HG02759 (cell line): ENCODE data around the gene P2RY6.

Source experiments
- ATAC-seq: cut with Tn5 transposase; IDR thresholded peaks from one replicate; pipeline ENCODE4 v1.9.1; 2021; ENCODE audit warnings: mild to moderate bottlenecking, moderate library complexity; ENCODE audit not compliant: unreplicated experiment

Gene P2RY6

DNA sequence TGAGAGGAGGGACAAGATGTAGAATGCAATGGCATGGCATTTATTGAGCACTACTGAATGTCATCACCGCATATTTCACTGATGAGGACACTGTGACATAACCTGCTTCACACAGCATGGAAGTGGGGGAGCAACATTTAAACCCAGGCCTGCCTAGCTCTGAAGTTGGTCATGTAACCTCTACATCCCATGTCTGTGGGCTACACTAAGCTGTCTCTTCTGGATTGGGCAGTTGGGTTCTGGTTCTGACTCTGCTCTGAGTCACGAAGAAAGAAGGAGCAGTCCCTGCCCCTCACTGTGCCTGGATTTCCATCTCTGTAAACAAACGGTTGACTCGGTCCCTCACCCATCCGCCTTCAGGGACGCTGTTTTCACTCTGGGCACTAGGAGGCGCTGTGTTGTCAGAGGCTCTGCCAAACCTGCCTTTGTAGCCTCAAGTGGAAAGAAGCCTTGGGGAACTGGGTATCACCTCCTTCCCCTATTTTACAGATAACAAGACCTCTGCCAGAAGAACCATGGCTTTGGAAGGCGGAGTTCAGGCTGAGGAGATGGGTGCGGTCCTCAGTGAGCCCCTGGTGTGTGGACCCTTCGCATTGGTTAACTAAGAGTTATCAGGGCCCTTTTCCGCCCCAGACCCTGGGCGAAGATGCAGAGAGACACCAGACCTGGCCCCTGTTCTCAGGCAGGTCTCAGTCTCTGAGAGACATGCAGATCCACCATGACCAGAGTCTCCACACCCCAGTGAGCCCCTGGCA is 23.3 kb downstream of the P2RY6 start:
- ATAC-seq: no peak

DNA sequence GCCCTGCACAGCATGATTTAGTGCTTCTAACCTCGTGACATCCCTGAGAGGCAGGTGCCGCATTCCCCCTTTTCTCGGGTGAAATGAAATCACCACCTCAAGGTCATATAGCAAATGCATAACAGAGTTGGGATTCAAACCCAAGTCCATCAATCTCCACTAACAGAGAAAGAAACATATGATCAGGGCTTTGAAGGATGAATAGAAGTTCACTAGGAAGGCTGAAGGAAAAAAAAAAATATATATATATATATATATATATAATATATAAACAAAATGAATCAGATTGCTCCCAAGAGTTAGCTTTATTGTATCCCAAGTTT is 23.8 kb downstream of the P2RY6 start:
- no peak for ATAC-seq

- no peak for ATAC-seq
Measured at GRCh38 chr11:73296501-73297230, 24.5 kb downstream of the P2RY6 start.

GRCh38 chr11:73297231-73297590 is 25.1 kb downstream of the P2RY6 start:
- ATAC-seq: no peak

- no peak for ATAC-seq
Measured at GRCh38 chr11:73297702-73298101, 25.6 kb downstream of the P2RY6 start.

DNA sequence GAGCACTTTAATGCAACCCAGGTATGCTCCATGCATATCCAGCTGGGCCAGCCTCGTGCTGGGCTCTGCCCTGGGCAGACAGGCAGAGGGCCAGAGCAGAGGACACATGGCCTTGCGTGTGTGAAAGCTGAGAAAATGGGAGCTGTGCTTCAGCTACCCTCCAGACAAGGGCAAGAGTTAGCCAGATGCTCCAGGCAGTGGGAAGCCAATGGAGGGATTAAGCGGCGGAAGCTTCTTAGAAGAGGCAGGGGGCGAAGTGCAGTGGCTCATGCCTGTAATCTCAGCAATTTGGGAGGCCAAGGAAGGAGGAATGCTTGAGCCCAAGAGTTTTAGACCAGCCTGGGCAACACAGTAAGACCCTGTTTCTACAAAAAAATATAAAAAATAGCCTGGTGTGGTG is 26.1 kb downstream of the P2RY6 start:
- ATAC-seq: no peak

DNA sequence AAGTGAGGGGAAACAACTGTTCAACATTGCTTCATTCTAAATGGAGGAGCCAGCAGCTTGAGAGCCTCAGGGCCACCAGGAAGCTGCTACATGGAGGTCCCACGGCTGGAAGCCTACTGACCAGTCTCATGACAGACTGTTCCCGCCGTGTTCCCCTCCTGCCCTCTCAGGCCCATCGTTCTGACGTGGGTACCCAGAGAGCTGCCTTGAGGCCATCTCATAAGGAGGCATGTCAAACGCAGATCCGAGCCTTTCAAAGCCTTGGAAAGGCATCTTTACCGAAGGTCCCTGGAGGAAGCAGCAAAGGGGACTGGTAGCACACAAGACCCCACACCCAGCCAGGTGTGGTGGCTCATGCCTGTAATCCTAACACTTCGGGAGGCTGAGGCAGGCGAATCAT is 27.6 kb downstream of the P2RY6 start:
- no peak for ATAC-seq

DNA sequence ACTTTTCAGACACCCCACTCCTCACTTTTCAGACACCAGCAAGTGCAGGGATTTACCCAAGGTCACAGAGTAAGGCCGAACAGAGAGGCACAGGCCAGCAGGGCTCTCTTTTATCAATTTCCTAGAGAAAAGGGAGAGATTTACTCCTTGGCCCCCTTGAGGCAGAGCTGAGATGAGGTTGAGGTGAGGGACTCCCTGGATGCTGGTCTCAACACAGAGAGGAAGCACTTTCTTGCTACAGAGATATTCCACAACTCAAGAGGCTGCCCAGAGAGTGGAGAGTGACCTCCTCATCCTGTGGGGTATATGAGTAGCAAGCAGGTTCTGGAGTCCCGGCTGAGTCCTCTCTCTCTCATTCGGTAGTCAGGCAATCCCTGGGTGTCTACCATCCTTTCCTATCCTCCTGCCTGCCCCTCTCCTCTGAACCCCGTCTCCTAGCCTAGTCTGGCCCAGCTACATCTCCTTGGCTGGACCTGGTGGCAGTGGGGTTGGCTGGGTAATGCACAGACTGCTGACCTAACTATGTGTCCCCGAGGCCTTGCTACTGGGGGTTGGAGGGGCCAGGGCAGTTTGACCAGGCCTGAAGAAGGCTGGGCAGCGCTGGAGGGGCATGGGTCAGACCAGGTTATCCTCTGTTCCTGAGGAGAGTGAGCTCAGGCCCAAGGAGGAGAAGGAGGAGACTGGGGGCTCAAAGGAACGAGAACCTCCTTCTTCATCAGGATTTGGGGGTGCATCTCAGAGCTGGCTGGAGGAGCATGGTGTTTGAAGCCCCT is 34.1 kb downstream of the P2RY6 start:
- no peak for ATAC-seq

- no peak for ATAC-seq
Measured at GRCh38 chr11:73306977-73307322, 34.8 kb downstream of the P2RY6 start.

GRCh38 chr11:73307323-73308002 is 35.3 kb downstream of the P2RY6 start:
- peak; percentile 64 for ATAC-seq

DNA sequence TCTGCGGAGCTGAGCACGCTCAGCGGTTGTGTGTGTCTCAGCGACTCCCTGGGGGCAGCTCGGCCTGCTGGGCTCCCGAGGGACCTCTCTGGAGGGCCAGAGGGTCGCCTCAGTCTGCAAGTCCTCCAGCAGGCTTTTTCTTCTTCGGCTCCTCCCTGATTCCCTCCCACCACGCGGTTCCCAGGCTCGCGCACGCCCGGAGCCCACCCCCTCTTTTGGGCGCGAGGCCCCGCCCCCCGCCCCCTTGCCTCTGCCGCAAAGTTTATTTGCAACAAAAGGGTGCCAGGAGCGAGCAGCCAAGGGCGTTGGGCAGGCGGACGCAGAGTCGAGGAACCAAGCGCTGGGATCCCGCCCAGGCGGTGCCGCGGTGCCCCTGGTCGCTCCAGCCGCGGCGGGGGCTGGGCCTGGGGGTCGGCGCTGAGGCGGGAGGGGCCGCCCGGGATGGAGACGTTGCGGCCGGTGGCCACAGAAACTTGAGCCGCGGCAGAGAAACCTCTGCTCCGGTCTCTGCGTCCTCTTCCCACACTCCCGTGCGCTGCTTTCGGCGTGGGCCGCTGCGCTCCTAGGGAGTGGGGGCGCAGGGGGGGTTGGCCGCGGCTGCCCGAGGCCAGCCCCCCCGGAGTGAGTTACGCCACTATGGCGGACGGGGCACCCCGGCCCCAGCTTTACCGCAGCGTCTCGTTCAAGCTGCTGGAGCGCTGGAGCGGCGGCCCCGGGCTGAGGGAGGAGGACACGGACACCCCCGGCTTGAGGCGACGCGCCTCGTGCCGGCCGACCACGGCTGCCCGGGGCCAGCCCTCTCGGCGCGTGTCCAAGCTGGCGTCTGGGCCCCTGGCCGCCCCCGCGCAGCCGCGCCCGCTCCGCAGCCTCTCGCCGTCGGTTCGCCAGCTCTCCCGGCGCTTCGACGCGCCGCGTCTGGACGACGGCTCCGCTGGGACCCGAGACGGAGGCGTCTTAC is 36.1 kb downstream of the P2RY6 start, which contains the start of gene ARHGEF17:
Gene ARHGEF17, plus strand, starts transcription at position 274 of the 958 bp plus-strand sequence. Its CDS starts 363 bp downstream, at position 637.
- ATAC-seq: peak; percentile 10

- ATAC-seq: no peak
Measured at GRCh38 chr11:73308961-73309919, 37.1 kb downstream of the P2RY6 start.

DNA sequence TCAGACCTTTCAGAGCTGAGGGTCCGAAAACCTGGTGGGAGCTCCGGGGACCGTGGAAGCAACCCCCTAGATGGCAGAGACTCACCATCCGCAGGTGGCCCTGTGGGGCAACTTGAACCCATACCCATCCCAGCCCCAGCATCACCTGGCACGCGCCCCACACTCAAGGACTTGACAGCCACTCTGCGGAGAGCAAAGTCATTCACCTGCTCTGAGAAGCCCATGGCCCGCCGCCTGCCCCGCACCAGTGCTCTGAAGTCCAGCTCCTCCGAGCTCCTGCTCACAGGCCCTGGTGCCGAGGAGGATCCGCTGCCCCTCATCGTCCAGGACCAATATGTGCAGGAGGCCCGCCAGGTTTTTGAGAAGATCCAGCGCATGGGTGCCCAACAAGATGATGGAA is 37.9 kb downstream of the P2RY6 start:
- ATAC-seq: no peak

DNA sequence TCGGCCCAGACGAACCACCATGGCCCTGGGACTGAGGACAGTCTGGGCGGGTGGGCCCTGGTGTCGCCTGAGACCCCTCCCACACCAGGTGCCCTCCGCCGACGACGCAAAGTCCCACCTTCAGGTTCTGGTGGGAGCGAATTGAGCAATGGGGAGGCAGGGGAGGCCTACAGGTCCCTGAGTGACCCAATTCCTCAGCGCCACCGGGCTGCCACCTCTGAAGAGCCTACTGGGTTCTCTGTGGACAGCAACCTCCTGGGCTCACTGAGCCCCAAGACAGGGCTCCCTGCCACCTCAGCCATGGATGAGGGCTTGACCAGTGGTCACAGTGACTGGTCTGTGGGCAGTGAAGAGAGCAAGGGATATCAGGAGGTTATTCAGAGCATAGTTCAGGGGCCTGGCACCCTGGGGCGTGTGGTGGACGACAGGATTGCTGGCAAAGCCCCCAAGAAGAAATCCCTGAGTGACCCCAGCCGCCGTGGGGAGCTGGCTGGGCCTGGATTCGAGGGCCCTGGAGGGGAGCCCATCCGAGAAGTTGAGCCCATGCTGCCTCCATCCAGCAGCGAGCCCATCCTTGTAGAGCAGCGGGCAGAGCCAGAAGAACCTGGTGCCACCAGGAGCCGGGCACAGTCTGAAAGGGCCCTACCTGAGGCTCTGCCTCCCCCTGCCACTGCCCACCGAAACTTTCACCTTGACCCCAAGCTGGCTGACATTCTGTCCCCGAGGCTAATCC is 38.7 kb downstream of the P2RY6 start:
- ATAC-seq: no peak

DNA sequence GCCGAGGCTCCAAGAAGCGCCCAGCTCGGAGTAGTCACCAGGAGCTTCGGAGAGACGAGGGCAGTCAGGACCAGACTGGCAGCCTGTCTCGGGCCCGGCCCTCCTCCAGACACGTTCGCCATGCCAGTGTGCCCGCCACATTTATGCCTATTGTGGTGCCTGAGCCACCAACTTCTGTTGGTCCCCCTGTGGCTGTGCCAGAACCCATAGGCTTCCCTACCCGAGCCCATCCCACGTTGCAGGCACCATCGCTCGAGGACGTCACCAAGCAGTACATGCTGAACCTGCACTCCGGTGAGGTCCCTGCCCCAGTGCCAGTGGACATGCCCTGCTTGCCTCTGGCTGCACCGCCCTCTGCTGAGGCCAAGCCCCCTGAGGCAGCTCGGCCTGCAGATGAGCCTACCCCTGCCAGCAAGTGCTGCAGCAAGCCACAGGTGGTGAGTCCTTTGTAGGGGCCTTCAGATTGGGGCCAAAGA is 39.3 kb downstream of the P2RY6 start:
- no peak for ATAC-seq

GRCh38 chr11:73312036-73312435 is 39.9 kb downstream of the P2RY6 start:
- no peak for ATAC-seq

DNA sequence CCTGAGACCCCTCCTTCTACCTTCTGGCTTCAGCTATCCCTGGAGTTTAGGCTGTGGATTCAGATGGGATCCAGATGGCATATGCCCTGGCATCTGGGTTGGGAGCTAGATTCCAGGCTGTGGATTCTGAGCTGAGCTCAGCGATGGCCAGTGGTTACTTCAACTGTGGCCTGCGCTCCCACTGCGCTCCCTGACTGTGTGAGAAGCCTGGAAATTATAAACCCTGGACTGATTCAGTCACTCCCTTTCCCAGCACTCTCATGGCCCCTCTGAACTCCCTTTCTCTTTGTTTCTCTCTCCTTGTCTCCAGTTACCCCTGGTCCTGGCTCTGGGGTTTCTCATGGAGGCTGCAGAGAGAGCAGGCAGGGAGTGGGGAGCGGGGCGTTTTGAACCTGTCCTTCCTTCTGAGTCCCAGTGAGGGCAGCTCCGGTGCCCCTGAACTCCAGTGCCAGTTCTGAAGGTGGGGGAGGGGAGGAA is 40.8 kb downstream of the P2RY6 start:
- ATAC-seq: no peak

DNA sequence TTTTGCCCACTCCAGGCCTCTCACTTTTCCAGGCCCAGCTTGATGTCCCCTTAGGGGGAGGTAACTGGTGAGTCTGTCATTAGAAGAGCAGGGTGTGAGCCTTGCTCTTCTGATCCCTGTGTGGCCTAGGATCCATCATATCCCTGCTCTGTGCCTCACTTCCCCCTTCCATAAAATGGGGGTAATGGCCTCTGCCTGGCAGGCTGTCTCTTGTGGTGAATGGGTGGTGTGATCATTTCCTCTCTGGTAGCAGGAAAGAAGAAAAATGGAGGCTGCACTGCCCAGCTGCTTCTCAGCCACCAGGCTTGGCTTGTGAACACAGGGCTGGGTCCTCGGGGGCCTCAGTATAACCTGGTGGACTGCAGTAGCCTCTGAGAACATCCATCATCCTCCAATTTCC is 41.5 kb downstream of the P2RY6 start:
- ATAC-seq: no peak
